NCI-H2171 (cell line): ENCODE measurements around the gene SAXO2.
"Not testable (repeated sequence)": the region's sequence is repeated elsewhere in the genome, so short reads cannot be mapped to it uniquely, and the experiment has no call there.

Experiments
- DNase-seq: peaks from one replicate; lab custom pipeline; 2025; lab: John Stamatoyannopoulos, UW

The SAXO2 gene

DNA sequence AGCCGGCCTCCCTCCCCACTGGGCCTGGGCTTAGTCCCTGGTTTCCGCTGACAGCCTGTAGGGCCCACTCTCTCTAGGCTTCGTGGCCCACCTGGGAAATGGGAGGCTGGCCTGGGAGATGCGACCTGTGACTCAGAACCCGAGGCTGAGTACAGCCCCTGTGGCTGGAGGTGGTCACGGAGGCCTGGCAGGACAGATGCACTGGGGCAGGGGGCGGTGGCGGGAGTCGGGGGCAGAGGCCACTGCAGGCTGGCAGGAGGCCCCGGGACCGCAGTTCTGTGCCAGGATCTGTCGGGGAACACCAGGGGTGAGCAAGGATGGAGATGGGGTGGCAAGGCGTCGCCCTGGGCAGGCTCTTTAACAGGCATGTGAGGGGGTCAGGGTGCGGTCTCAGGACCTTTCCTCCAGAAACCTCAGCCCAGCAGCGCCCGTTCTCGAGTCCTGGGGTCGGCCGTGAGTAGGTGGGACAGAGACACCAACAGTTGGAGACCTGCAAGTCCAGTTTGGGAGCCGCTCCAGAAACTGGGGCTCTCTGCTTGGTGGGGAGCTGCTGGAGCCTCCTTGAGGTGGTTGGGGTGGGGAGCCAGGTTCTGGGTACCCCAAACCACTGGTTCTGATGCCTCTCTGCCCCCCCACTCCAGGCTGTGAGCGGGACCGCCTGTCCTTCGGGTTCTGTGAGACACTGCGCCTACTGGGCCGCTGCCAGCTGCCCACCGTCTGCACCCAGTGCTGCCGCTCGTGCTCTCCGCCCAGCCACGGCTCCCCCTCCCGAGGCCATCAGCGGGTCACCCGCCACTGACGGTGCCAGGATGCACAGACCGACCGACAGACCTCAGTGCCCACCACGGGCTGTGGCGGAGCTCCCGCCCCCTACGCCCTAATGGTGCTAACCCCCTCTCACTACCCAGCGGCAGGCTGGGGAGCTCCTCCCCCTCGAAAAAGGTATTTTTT, 71.3 kb downstream of the SAXO2 start:
- not testable (repeated sequence) for DNase-seq
